Suprapubic skin (tissue), 4 donors: ENCODE results near the gene CALML6. TPM values are rescaled to one million over a fixed set of nuclear protein-coding genes. Genes with fewer than 3 reads are reported as not detected.
A peak's percentile ranks its signal among the peaks of the same experiment; 100 is the strongest.

Experiments
- DNase-seq, 2 donors: peaks; one replicate each; pipeline ENCODE4 v3.0.0-alpha.2; 2019; ENCODE audit warnings: low spot score in 2 of 2
- H3K27ac ChIP-seq: fragments of 200-600 bp; sonication (generic); one replicate; pipeline ENCODE4 v1.5.1; 2019
- H3K27me3 ChIP-seq: fragments of 200-600 bp; sonication (generic); one replicate; pipeline ENCODE4 v1.5.1; 2019
- H3K36me3 ChIP-seq: fragments of 200-600 bp; sonication (generic); one replicate; pipeline ENCODE4 v1.5.1; 2019
- H3K4me1 ChIP-seq: fragments of 200-600 bp; sonication (generic); one replicate; pipeline ENCODE4 v1.5.1; 2019
- H3K4me3 ChIP-seq: fragments of 200-600 bp; sonication (generic); one replicate; pipeline ENCODE4 v1.5.1; 2019; ENCODE audit warnings: mild to moderate bottlenecking
- H3K9me3 ChIP-seq: fragments of 200-600 bp; sonication (generic); one replicate; pipeline ENCODE4 v1.5.1; 2019
- CTCF ChIP-seq, 2 donors: fragments of 200-600 bp in 1 of 2; fragments of 450-650 bp in 1 of 2; sonication (generic) in 1 of 2; IDR thresholded peaks; one replicate each; pipeline ENCODE4 v1.5.1; 2016 to 2019; ENCODE audit warnings: antibody characterized with exemption in 2 of 2, mild to moderate bottlenecking in 1 of 2, moderate library complexity in 1 of 2
- EP300 ChIP-seq: sonication (generic); formaldehyde crosslinking; IDR thresholded peaks from one replicate; pipeline ENCODE4 v1.6.1; 2017; ENCODE audit warnings: antibody characterized with exemption
- POLR2A ChIP-seq, 2 donors: fragments of 450-650 bp; IDR thresholded peaks; one replicate each; pipeline ENCODE4 v1.6.1; 2017; ENCODE audit warnings: antibody characterized with exemption in 2 of 2, mild to moderate bottlenecking in 2 of 2, moderate library complexity in 2 of 2
- POLR2AphosphoS5 ChIP-seq, 3 donors: sonication (generic); formaldehyde crosslinking; IDR thresholded peaks; one replicate each; pipeline ENCODE4 v1.6.1; 2017; ENCODE audit warnings: antibody characterized with exemption in 3 of 3
- WGBS: methylation state at CpG from one replicate; pipeline ENCODE4 v1.1.5; 2018; 5-methylcytosine and 5-hydroxymethylcytosine counted together
- total RNA-seq, 4 donors: library from RNA; depleted of rRNA; stranded (reverse); fragments of >200 nt; gene quantifications; one replicate each; pipeline ENCODE4 v1.1.0, GENCODE V29; 2016

Gene CALML6
- total RNA-seq, 4 donors from 2014 or later: 0.30 to 3.3 (median 0.81) TPM; not detected in 1

GRCh38 chr1:1925437-1926345 is 10.6 kb downstream of the CALML6 start:
- Histone ChIP-seq H3K27me3 (no peaks in the 10 kb centered on the region), H3K4me1 (peaks cover 11% of the 10 kb centered on the region), H3K27ac (no peak overlapping the region), H3K9me3 (no peaks in the 10 kb centered on the region), H3K4me3 (no peak overlapping the region), H3K36me3 (no peaks in the 10 kb centered on the region)
- DNase-seq: no peak
- WGBS: 80% methylated on average over 12 of the region's 27 CpGs
- TF ChIP-seq POLR2A (IDR thresholded peaks at IDR 0.05) (no peak), POLR2AphosphoS5 (IDR thresholded peaks at IDR 0.05) (no peak), CTCF (IDR thresholded peaks at IDR 0.05) (no peak), EP300 (no peak)

GRCh38 chr1:1926346-1926811 is 11.3 kb downstream of the CALML6 start:
- Histone ChIP-seq H3K9me3 (no peaks in the 10 kb centered on the region), H3K4me3 (no peak overlapping the region), H3K4me1 (peaks cover 11% of the 10 kb centered on the region), H3K36me3 (no peaks in the 10 kb centered on the region), H3K27ac (no peak overlapping the region), H3K27me3 (no peaks in the 10 kb centered on the region)
- TF ChIP-seq EP300: no peak
- TF ChIP-seq CTCF (IDR thresholded peaks at IDR 0.05): no peak
- TF ChIP-seq POLR2AphosphoS5 (IDR thresholded peaks at IDR 0.05): no peak
- TF ChIP-seq POLR2A (IDR thresholded peaks at IDR 0.05): no peak
- 90% methylated on average over 2 of the region's 26 CpGs for WGBS
- peak in 1 of 2 donors; percentile 61 for DNase-seq

- no peak overlapping the region for H3K27ac ChIP-seq
- peaks cover 11% of the 10 kb centered on the region for H3K4me1 ChIP-seq
- H3K9me3 ChIP-seq: no peaks in the 10 kb centered on the region
- H3K36me3 ChIP-seq: no peaks in the 10 kb centered on the region
- H3K4me3 ChIP-seq: no peak overlapping the region
- peak in 1 of 2 donors; percentile 57 for DNase-seq
- 67% methylated on average over 16 of the region's 21 CpGs for WGBS
- no peaks in the 10 kb centered on the region for H3K27me3 ChIP-seq
- no peak for TF ChIP-seq POLR2A (IDR thresholded peaks at IDR 0.05)
- no peak for TF ChIP-seq POLR2AphosphoS5 (IDR thresholded peaks at IDR 0.05)
- no peak for TF ChIP-seq EP300
- TF ChIP-seq CTCF (IDR thresholded peaks at IDR 0.05): no peak
Measured at GRCh38 chr1:1926886-1927660, 12.0 kb downstream of the CALML6 start.

DNA sequence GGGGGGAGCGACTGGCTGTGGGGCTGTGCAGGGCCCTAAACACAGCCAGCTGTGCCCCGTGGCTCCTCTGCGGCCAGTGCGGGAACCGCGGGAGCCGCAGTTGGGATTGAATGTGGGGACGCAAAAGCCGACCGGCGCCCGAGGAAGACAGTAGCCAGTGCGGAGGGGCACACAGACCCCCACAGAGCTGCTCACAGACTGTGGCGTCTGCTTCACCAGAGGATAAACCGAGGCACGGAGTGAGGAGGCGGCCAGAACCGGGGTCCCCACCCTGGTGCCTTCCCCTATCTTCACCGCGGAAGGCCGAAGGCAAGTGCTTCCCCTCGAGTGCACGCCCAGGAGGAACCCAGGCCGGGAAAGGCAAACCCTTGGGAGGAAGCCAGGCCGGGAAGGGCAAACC is 12.7 kb downstream of the CALML6 start:
- no peak for DNase-seq
- 75% methylated on average over 24 of the region's 25 CpGs for WGBS
- Histone ChIP-seq H3K4me1 (peaks cover 11% of the 10 kb centered on the region), H3K9me3 (no peaks in the 10 kb centered on the region), H3K36me3 (no peaks in the 10 kb centered on the region), H3K4me3 (no peak overlapping the region), H3K27ac (no peak overlapping the region), H3K27me3 (no peaks in the 10 kb centered on the region)
- TF ChIP-seq EP300 (no peak), POLR2AphosphoS5 (IDR thresholded peaks at IDR 0.05) (no peak), CTCF (IDR thresholded peaks at IDR 0.05) (no peak), POLR2A (IDR thresholded peaks at IDR 0.05) (no peak)
